ENCODE data around the gene ZNF3. TPM values are rescaled to one million over a fixed set of nuclear protein-coding genes. Genes with fewer than 3 reads are reported as not detected.

The ZNF3 gene
- total RNA-seq, 1 donor from 2014 or later, result 39.6 TPM

GRCh38 chr7:100106633-100107032 is 25.1 kb upstream of the ZNF3 start:
- POLR2A ChIA-PET, result no interaction called here

GRCh38 chr7:100105534-100105933 is 24.0 kb upstream of the ZNF3 start:
- POLR2A ChIA-PET, result no interaction called here
- H3K36me3 Mint-ChIP-seq (ENCODE audit: low read depth), result peaks cover 65% of the 10 kb centered on the region
- H3K4me1 Mint-ChIP-seq, result peaks cover 9% of the 10 kb centered on the region
- DNase-seq, result no peak
- no peaks in the 10 kb centered on the region for H3K9me3 Mint-ChIP-seq
- no peak overlapping the region for H3K27ac Mint-ChIP-seq
- CTCF ChIA-PET, result no interaction called here
- TF ChIP-seq, protein P1, sequence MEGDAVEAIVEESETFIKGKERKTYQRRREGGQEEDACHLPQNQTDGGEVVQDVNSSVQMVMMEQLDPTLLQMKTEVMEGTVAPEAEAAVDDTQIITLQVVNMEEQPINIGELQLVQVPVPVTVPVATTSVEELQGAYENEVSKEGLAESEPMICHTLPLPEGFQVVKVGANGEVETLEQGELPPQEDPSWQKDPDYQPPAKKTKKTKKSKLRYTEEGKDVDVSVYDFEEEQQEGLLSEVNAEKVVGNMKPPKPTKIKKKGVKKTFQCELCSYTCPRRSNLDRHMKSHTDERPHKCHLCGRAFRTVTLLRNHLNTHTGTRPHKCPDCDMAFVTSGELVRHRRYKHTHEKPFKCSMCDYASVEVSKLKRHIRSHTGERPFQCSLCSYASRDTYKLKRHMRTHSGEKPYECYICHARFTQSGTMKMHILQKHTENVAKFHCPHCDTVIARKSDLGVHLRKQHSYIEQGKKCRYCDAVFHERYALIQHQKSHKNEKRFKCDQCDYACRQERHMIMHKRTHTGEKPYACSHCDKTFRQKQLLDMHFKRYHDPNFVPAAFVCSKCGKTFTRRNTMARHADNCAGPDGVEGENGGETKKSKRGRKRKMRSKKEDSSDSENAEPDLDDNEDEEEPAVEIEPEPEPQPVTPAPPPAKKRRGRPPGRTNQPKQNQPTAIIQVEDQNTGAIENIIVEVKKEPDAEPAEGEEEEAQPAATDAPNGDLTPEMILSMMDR (IDR thresholded peaks at IDR 0.05), result no peak
- no peak overlapping the region for H3K4me3 Mint-ChIP-seq
- intact Hi-C loops (cut with micrococcal nuclease), result no loop called here
- ATAC-seq (ENCODE audit: low read depth), result no peak
- H3K27me3 Mint-ChIP-seq, result no peaks in the 10 kb centered on the region

More at GRCh38 chr7:100106633-100107032, 25.1 kb upstream of the ZNF3 start:
- DNase-seq (no peak), ATAC-seq (ENCODE audit: low read depth) (no peak)
- Mint-ChIP-seq H3K36me3 (ENCODE audit: low read depth) (peaks cover 67% of the 10 kb centered on the region), H3K9me3 (no peaks in the 10 kb centered on the region), H3K27me3 (no peaks in the 10 kb centered on the region), H3K27ac (no peak overlapping the region), H3K4me1 (peaks cover 6% of the 10 kb centered on the region), H3K4me3 (no peak overlapping the region)
- CTCF ChIA-PET, result no interaction called here
- TF ChIP-seq, protein P1 (IDR thresholded peaks at IDR 0.05), result no peak
- intact Hi-C loops (cut with micrococcal nuclease), result no loop called here

DNA sequence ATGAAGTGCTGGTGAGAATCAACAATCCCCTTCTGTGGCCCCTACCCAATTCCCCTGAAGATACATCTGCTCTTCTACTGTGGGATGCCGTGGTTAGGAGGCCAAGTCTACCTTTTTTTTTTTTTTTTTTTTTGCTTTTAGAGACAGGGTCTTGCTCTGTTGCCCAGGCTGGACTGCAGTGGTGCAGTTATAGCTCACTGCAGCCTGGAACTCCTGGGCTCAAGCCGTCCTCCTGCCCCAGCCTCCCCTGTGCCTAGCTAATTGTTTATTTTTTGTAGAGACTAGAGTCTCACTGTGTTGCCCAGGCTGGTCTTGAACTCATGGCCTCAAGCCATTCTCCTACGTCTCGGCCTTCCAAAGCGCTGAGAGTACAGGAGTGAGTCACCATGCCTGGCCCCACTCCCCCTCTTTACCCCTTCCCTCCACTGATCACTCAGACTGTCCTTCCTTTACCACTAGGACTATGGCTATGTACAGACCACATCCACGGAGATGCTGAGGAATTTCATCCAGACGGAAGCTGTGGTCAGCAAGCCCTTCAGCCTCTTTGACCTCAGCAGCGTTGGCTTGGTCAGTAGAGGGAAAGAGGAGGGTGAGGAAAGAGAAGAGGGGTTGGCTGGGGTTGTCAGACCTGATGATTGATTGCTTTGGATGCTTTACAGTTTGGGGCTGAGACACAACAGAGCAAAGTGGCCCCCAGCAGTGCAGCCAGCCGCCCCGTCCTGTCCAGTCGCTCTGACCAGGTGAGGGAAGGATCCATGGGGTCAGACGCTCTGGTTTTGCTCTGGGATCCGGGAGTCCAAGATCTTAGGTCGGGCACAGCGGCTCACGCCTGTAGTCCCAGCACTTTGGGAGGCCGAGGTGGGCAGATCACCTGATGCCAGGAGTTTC is 21.7 kb upstream of the ZNF3 start:
- H3K4me1 Mint-ChIP-seq, result peaks cover 29% of the 10 kb centered on the region
- TF ChIP-seq, protein P1 (IDR thresholded peaks at IDR 0.05), result no peak
- intact Hi-C loops (cut with micrococcal nuclease), result no loop called here
- H3K4me3 Mint-ChIP-seq, result peak overlapping the region; percentile 92
- ChIA-PET CTCF (no interaction called here), POLR2A (interaction anchor here (0.5 to 4.1 kb wide), 8 partner anchors 14 to 327 kb away, joined by 3 to 64 read pairs (median 10); partner anchors contain the start of genes COPS6, LAMTOR4, MEPCE and ZCWPW1)
- peaks cover 67% of the 10 kb centered on the region for H3K36me3 Mint-ChIP-seq (ENCODE audit: low read depth)
- H3K9me3 Mint-ChIP-seq, result no peaks in the 10 kb centered on the region
- no peak overlapping the region for H3K27ac Mint-ChIP-seq
- no peaks in the 10 kb centered on the region for H3K27me3 Mint-ChIP-seq
- DNase-seq, result no peak
- ATAC-seq (ENCODE audit: low read depth), result no peak

GRCh38 chr7:100101016-100101862 is 19.7 kb upstream of the ZNF3 start, which contains the start of the genes AP4M1 and MCM7:
Gene AP4M1 (plus strand): TSS chr7:100101643. CDS start chr7:100101715, 72 bp downstream.
Gene MCM7 (minus strand): TSS chr7:100101397. CDS start chr7:100101294, 103 bp downstream.
- H3K4me1 Mint-ChIP-seq, result peaks cover 32% of the 10 kb centered on the region
- peaks cover 67% of the 10 kb centered on the region for H3K36me3 Mint-ChIP-seq (ENCODE audit: low read depth)
- ATAC-seq (ENCODE audit: low read depth) (peak; percentile 86), DNase-seq (peak; percentile 92)
- intact Hi-C loops (cut with micrococcal nuclease), result loop anchor here (1.0 kb wide), 2 partner anchors 18 to 19 kb away; partner anchors contain the start of genes CNPY4 and TAF6
- ChIA-PET CTCF (interaction anchor here (0.8 to 1.5 kb wide), 4 partner anchors 11 to 31 kb away, joined by 3 to 4 read pairs (median 4); no protein-coding TSS in a partner anchor), POLR2A (interaction anchor here (0.5 to 4.1 kb wide), 32 partner anchors 9 to 788 kb away, joined by 3 to 64 read pairs (median 6); partner anchors contain the start of genes COPS6, FBXO24, LAMTOR4 and LRCH4)
- H3K9me3 Mint-ChIP-seq, result no peaks in the 10 kb centered on the region
- H3K27me3 Mint-ChIP-seq, result no peaks in the 10 kb centered on the region
- peak within 1 kb of the TSS; percentile 87 for H3K27ac Mint-ChIP-seq
- TF ChIP-seq, protein P1 (IDR thresholded peaks at IDR 0.05), result no peak
- peak within 1 kb of the TSS; percentile 92 for H3K4me3 Mint-ChIP-seq

Measured in activated B cell treated with CpG ODN at 0.5 μM for 24 hours (primary cell).